Neuronal stem cell (in vitro differentiated cells): Measurements from ENCODE around the gene DYNLT3. TPM values are rescaled to one million over a fixed set of nuclear protein-coding genes. Genes with fewer than 3 reads are reported as not detected.

Experiments used
- DNase-seq: peaks from one replicate; pipeline ENCODE4 v3.0.0-alpha.2; 2013; ENCODE audit warnings: low spot score
- H2AFZ ChIP-seq: one replicate; pipeline ENCODE4 v1.6.1; 2013; ENCODE audit warnings: mild to moderate bottlenecking, low read length, inconsistent platforms
- H2AK5ac ChIP-seq: 2 replicates; pipeline ENCODE4 v1.6.1; 2013; ENCODE audit warnings: low read depth, mild to moderate bottlenecking, inconsistent platforms, low read length, moderate library complexity, mixed read lengths
- H2BK120ac ChIP-seq: 2 replicates; pipeline ENCODE4 v1.6.1; 2013; ENCODE audit warnings: low read depth, mild to moderate bottlenecking, inconsistent platforms, low read length, moderate library complexity, mixed read lengths
- H2BK12ac ChIP-seq: one replicate; pipeline ENCODE4 v1.6.1; 2013; ENCODE audit warnings: low read length, inconsistent platforms
- H2BK15ac ChIP-seq: 2 replicates; pipeline ENCODE4 v1.6.1; 2013; ENCODE audit warnings: mild to moderate bottlenecking, low read length, inconsistent platforms, mixed read lengths
- H2BK5ac ChIP-seq: one replicate; pipeline ENCODE4 v1.6.1; 2013; ENCODE audit warnings: inconsistent platforms, mild to moderate bottlenecking, low read length, moderate library complexity
- H3K14ac ChIP-seq: one replicate; pipeline ENCODE4 v1.6.1; 2013; ENCODE audit warnings: low read length, inconsistent platforms
- H3K18ac ChIP-seq: 2 replicates; pipeline ENCODE4 v1.6.1; 2013; ENCODE audit warnings: low read length, inconsistent platforms
- H3K23ac ChIP-seq: 2 replicates; pipeline ENCODE4 v1.6.1; 2013; ENCODE audit warnings: low read depth, mild to moderate bottlenecking, mixed read lengths, low read length, inconsistent platforms; ENCODE audit not compliant: poor library complexity
- H3K27ac ChIP-seq: replicated peaks from 3 replicates; pipeline ENCODE4 v1.5.1; 2013; ENCODE audit warnings: low read length, inconsistent platforms
- H3K27me3 ChIP-seq, 3 experiments: 2 replicates each; pipeline ENCODE4 v1.6.1; 2013; ENCODE audit warnings: low read length in 3 of 3, mild to moderate bottlenecking in 2 of 3, inconsistent platforms in 1 of 3, low read depth in 1 of 3, mixed read lengths in 1 of 3, moderate library complexity in 1 of 3; ENCODE audit not compliant: control insufficient read depth in 3 of 3, insufficient read depth in 3 of 3
- H3K36me3 ChIP-seq, 2 donors: replicated peaks in 1 of 2; 2 replicates each; pipeline ENCODE4 v1.6.1; 2013; ENCODE audit warnings: low read length in 2 of 2; ENCODE audit not compliant: control insufficient read depth in 2 of 2, insufficient read depth in 2 of 2
- H3K4ac ChIP-seq: 2 replicates; pipeline ENCODE4 v1.6.1; 2013; ENCODE audit warnings: inconsistent platforms, mild to moderate bottlenecking, low read length, moderate library complexity
- H3K4me1 ChIP-seq, 2 donors: 1 replicate in 1 of 2; 2 replicates in 1 of 2; pipeline ENCODE4 v1.6.1; 2013; ENCODE audit warnings: low read length in 2 of 2, low read depth in 1 of 2; ENCODE audit not compliant: control insufficient read depth in 2 of 2, insufficient read depth in 1 of 2
- H3K4me2 ChIP-seq: one replicate; pipeline ENCODE4 v1.6.1; 2013; ENCODE audit warnings: mild to moderate bottlenecking, low read length, inconsistent platforms; ENCODE audit not compliant: insufficient read depth, poor library complexity, severe bottlenecking
- H3K4me3 ChIP-seq, 2 donors: 2 replicates each; pipeline ENCODE4 v1.5.1; 2013; ENCODE audit warnings: low read length in 2 of 2, mild to moderate bottlenecking in 2 of 2, inconsistent platforms in 1 of 2, moderate library complexity in 1 of 2
- H3K79me1 ChIP-seq: one replicate; pipeline ENCODE4 v1.6.1; 2013; ENCODE audit warnings: low read depth, mild to moderate bottlenecking, inconsistent platforms, low read length, moderate library complexity
- H3K9ac ChIP-seq: one replicate; pipeline ENCODE4 v1.6.1; 2013; ENCODE audit warnings: mild to moderate bottlenecking, low read depth, low read length, inconsistent platforms; ENCODE audit not compliant: poor library complexity
- H3K9me3 ChIP-seq, 2 donors: replicated peaks in 1 of 2; 2 replicates each; pipeline versions ENCODE3 to v1.6.1; 2013; ENCODE audit warnings: low read length in 2 of 2, mild to moderate bottlenecking in 2 of 2, inconsistent platforms in 1 of 2, low read depth in 1 of 2, mixed read lengths in 1 of 2, moderate library complexity in 1 of 2; ENCODE audit not compliant: control insufficient read depth in 2 of 2, insufficient read depth in 1 of 2
- H4K8ac ChIP-seq: one replicate; pipeline ENCODE4 v1.6.1; 2013; ENCODE audit warnings: low read depth, mild to moderate bottlenecking, inconsistent platforms, low read length, moderate library complexity
- H4K91ac ChIP-seq: one replicate; pipeline ENCODE4 v1.6.1; 2013; ENCODE audit warnings: low read length, low read depth, mild to moderate bottlenecking, inconsistent platforms; ENCODE audit not compliant: poor library complexity
- WGBS, 2 donors: extraction: QIAGEN DNeasy Blood & Tissue Kit; methylation state at CpG; one replicate each; pipeline ENCODE4 v1.1.7; 2013; ENCODE audit warnings: missing lambda C conversion rate in 2 of 2, mixed read lengths in 1 of 2; ENCODE audit not compliant: insufficient read length in 2 of 2, insufficient replicate concordance in 1 of 2; ENCODE audit errors: extremely low coverage in 2 of 2; 5-methylcytosine and 5-hydroxymethylcytosine counted together
- polyA plus RNA-seq, 2 experiments: library from polyadenylated mRNA; stranded (reverse); fragments of 200-250 nt; gene quantifications; one replicate each; pipeline ENCODE4 v1.2.3, GENCODE V29; 2013

DYNLT3 gene, protein sequence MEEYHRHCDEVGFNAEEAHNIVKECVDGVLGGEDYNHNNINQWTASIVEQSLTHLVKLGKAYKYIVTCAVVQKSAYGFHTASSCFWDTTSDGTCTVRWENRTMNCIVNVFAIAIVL
- 4.7 TPM for polyA plus RNA-seq (2013, experiment 1 of 2)
- polyA plus RNA-seq (2013, experiment 2 of 2), result 4.5 TPM

DNA sequence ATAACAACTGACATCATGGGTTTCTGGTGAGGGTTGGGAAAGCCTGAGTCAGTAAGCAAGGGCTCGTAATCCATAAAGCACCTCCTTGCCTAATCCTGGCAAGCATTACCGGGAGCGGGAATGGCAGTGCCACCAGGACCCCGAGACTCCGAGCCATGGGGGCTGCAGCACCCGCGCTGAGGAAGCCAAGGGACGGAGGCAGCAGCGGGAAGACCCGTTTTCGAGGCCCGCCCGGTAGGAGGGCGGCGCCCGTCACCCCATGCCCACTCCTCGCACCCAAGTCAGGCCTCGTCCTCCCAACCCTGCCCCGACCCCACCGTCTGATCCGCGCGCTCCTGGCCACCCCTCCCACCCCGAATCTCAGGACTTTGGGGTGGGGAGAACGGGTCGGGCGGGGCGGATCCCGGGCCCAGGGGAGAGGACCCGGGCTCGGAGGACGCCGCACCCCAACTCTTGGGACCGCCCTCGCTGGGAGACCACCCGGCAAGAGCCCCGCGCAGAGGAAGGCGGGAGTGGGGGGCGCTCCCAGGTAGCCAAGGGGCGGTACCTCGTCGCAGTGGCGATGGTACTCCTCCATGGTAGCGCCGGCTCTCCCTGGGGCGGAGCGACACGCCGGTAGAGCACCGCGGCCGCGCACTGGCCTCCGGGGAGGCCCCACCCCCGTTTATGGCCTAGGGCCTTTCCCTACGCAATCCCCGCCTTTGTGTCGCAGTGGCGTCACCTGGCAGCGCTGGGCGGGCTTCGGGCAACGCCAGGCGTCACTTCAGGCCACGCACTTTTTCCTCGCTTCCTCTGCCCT, at the start of gene DYNLT3:
DYNLT3 (minus strand) TSS at position 638 of the 799 bp plus-strand sequence; CDS start at position 577, 61 bp downstream.
- H3K9ac ChIP-seq, result peak within 1 kb of the TSS; percentile 72
- no CpG with 5 or more reads among the region's 67 CpGs for WGBS, 2 donors
- no peak within 1 kb of the TSS for H4K91ac ChIP-seq
- no peak within 1 kb of the TSS for H3K27ac ChIP-seq
- H3K27me3 ChIP-seq, result no peaks in the 10 kb centered on the region
- H4K8ac ChIP-seq, result no peak within 1 kb of the TSS
- H2AK5ac ChIP-seq, result no peak within 1 kb of the TSS
- H2BK120ac ChIP-seq, result no peak within 1 kb of the TSS
- H2BK5ac ChIP-seq, result no peak within 1 kb of the TSS
- H3K23ac ChIP-seq, result no peak within 1 kb of the TSS
- H3K79me1 ChIP-seq, result no peaks in the 10 kb centered on the region
- DNase-seq, result peak; percentile 31
- peak within 1 kb of the TSS; percentile 81 for H2AFZ ChIP-seq
- H3K14ac ChIP-seq, result no peak within 1 kb of the TSS
- no peaks in the 10 kb centered on the region for H3K36me3 ChIP-seq
- no peaks in the 10 kb centered on the region for H3K4me1 ChIP-seq
- H3K4me2 ChIP-seq, result peak within 1 kb of the TSS; percentile 52
- no peak within 1 kb of the TSS for H2BK12ac ChIP-seq
- H3K9me3 ChIP-seq, result no peaks in the 10 kb centered on the region
- H3K18ac ChIP-seq, result peak within 1 kb of the TSS; percentile 38
- H2BK15ac ChIP-seq, result no peak within 1 kb of the TSS
- peak within 1 kb of the TSS; percentile 43 to 85 for H3K4me3 ChIP-seq
- H3K4ac ChIP-seq, result no peak within 1 kb of the TSS

DNA sequence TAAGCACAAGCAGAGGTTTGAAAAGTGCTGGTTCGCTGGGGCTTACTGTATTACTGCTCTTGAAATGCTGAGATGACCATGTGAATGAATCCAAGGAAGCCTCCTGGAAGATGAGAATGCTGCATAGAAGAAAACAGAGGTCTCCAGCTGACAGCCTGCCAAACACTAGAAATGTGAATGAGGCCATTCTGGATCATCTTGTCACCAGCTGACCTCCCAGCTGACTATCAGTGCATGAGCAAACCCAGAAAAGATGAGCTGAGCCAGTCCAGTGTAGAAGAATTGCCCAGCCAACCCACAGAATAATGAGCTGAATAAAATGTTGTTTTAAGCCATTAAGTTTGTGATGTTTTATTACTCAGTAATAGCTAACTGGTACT, 49.1 kb upstream of the DYNLT3 start:
- no peaks in the 10 kb centered on the region for H3K4me1 ChIP-seq
- no peak overlapping the region for H2BK15ac ChIP-seq
- no peak overlapping the region for H2AK5ac ChIP-seq
- no CpG with 5 or more reads among the region's 1 CpG for WGBS, 2 donors
- no peak overlapping the region for H2BK120ac ChIP-seq
- H3K36me3 ChIP-seq, result no peaks in the 10 kb centered on the region
- no peaks in the 10 kb centered on the region for H3K79me1 ChIP-seq
- H3K14ac ChIP-seq, result no peak overlapping the region
- H3K9ac ChIP-seq, result no peak overlapping the region
- H3K9me3 ChIP-seq, result no peaks in the 10 kb centered on the region
- no peak overlapping the region for H2BK5ac ChIP-seq
- no peak overlapping the region for H4K91ac ChIP-seq
- no peak overlapping the region for H3K4me3 ChIP-seq
- no peak overlapping the region for H2AFZ ChIP-seq
- no peak overlapping the region for H3K27ac ChIP-seq
- H3K18ac ChIP-seq, result no peak overlapping the region
- no peak overlapping the region for H3K4ac ChIP-seq
- H2BK12ac ChIP-seq, result no peak overlapping the region
- H3K23ac ChIP-seq, result no peak overlapping the region
- H4K8ac ChIP-seq, result no peak overlapping the region
- DNase-seq, result no peak
- no peaks in the 10 kb centered on the region for H3K27me3 ChIP-seq
- H3K4me2 ChIP-seq, result no peak overlapping the region

DNA sequence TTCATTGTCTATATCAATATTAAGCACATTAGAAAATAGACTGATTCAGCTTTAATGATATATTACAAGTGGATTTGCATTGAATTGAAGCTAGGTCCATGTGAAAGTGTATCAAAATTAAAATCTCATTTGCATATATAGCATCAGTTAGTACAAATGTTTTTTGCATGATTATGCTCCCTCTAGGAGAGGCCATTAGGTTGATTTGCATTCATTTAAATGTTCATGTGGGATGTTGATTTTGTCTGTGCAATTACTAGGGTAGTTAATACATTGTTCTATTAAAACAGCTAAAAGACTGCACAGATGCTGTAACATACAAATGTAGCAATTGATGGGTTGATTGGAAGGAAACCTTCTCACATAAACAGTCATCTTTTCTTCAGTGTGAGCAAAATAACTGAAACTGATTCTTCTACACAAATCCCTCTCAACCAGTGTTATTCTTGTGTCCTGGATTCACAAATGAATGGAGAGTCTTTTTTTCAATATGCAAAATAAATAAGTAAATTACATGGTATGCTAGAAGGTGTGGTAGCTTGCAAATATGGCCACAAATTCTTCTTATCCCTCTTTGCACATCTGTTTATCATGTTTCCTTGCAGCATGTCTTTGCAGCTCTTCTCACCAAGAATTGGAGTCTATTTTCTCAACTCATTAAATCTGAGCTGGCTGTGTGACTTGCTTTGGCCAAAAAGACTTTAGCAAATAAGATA, 48.6 kb upstream of the DYNLT3 start:
- no peak overlapping the region for H3K14ac ChIP-seq
- H2AK5ac ChIP-seq, result no peak overlapping the region
- no peak overlapping the region for H3K4me2 ChIP-seq
- H3K79me1 ChIP-seq, result no peaks in the 10 kb centered on the region
- H3K36me3 ChIP-seq, result no peaks in the 10 kb centered on the region
- H3K9me3 ChIP-seq, result no peaks in the 10 kb centered on the region
- no peak overlapping the region for H4K91ac ChIP-seq
- H2AFZ ChIP-seq, result no peak overlapping the region
- no peak overlapping the region for H3K23ac ChIP-seq
- H2BK15ac ChIP-seq, result no peak overlapping the region
- DNase-seq, result no peak
- no peaks in the 10 kb centered on the region for H3K4me1 ChIP-seq
- H3K27me3 ChIP-seq, result no peaks in the 10 kb centered on the region
- no peak overlapping the region for H4K8ac ChIP-seq
- H3K4me3 ChIP-seq, result no peak overlapping the region
- no peak overlapping the region for H2BK120ac ChIP-seq
- H3K9ac ChIP-seq, result no peak overlapping the region
- H3K27ac ChIP-seq, result no peak overlapping the region
- no peak overlapping the region for H3K18ac ChIP-seq
- H2BK5ac ChIP-seq, result no peak overlapping the region
- no peak overlapping the region for H3K4ac ChIP-seq
- no peak overlapping the region for H2BK12ac ChIP-seq

DNA sequence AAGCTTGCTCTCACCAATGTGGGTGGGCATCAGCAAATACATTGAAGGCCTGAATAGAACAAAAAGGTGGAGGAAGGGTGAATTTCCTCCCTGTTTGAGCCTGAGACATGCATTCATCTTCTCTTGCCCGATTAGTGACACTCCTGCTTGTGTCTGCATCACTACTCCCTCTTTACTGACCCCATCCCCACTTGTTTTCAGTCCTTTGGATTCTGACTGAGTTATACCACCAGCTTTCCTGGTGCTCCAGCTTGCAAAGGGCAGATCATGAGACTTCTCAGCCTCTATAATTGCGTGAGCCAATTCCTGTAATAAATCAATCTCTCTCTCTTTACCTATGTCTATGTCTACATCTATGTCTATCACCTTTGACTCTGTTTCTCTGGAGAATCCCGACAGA, 47.4 kb upstream of the DYNLT3 start:
- Histone ChIP-seq H3K36me3 (no peaks in the 10 kb centered on the region), H3K27ac (no peak overlapping the region), H2BK5ac (no peak overlapping the region), H3K9me3 (no peaks in the 10 kb centered on the region), H2BK120ac (no peak overlapping the region), H4K8ac (no peak overlapping the region), H3K4me3 (no peak overlapping the region), H3K27me3 (no peaks in the 10 kb centered on the region), H3K4ac (no peak overlapping the region), H3K23ac (no peak overlapping the region), H3K14ac (no peak overlapping the region), H2BK12ac (no peak overlapping the region), H3K4me2 (no peak overlapping the region), H3K4me1 (no peaks in the 10 kb centered on the region), H2AFZ (no peak overlapping the region), H3K9ac (no peak overlapping the region), H4K91ac (no peak overlapping the region), H3K18ac (no peak overlapping the region), H3K79me1 (no peaks in the 10 kb centered on the region), H2BK15ac (no peak overlapping the region), H2AK5ac (no peak overlapping the region)
- no peak for DNase-seq
- no CpG with 5 or more reads among the region's 3 CpGs for WGBS, 2 donors
